Tibial nerve (tissue), 4 donors: ENCODE results near the gene TRIOBP. TPM values are rescaled to one million over a fixed set of nuclear protein-coding genes. Genes with fewer than 3 reads are reported as not detected.

Experiments
- DNase-seq, 2 donors: peaks; one replicate each; pipeline ENCODE4 v3.0.0-alpha.2; 2019; ENCODE audit warnings: low spot score in 2 of 2
- H3K27ac ChIP-seq, 4 donors: fragments of 200-600 bp; sonication (generic) in 3 of 4; one replicate each; pipeline ENCODE4 v1.5.1; 2017 to 2019; ENCODE audit warnings: mild to moderate bottlenecking in 1 of 4
- H3K27me3 ChIP-seq, 2 donors: fragments of 200-600 bp; sonication (generic) in 1 of 2; one replicate each; pipeline versions ENCODE4 v1.5.1 to v1.6.0; 2017 to 2019
- H3K36me3 ChIP-seq, 3 donors: fragments of 200-600 bp; sonication (generic); one replicate each; pipeline ENCODE4 v1.5.1; 2018 to 2019
- H3K4me1 ChIP-seq, 4 donors: fragments of 200-600 bp; sonication (generic) in 3 of 4; one replicate each; pipeline ENCODE4 v1.5.1; 2017 to 2019
- H3K4me3 ChIP-seq, 4 donors: fragments of 200-600 bp; sonication (generic) in 3 of 4; one replicate each; pipeline ENCODE4 v1.5.1; 2017 to 2019; ENCODE audit warnings: mild to moderate bottlenecking in 1 of 4, moderate library complexity in 1 of 4
- H3K9me3 ChIP-seq, 4 donors: fragments of 200-600 bp; sonication (generic) in 3 of 4; one replicate each; pipeline ENCODE4 v1.5.1; 2017 to 2019
- EP300 ChIP-seq, 2 donors: sonication (generic); formaldehyde crosslinking; IDR thresholded peaks; one replicate each; pipeline ENCODE4 v1.6.1; 2017; ENCODE audit warnings: antibody characterized with exemption in 2 of 2, mild to moderate bottlenecking in 1 of 2
- POLR2A ChIP-seq, 2 donors: fragments of 450-650 bp; IDR thresholded peaks; one replicate each; pipeline ENCODE4 v1.6.1; 2017; ENCODE audit warnings: antibody characterized with exemption in 2 of 2, mild to moderate bottlenecking in 2 of 2, moderate library complexity in 2 of 2
- WGBS, 2 donors: methylation state at CpG; one replicate each; pipeline ENCODE4 v1.1.5; 2018; 5-methylcytosine and 5-hydroxymethylcytosine counted together
- total RNA-seq, 4 donors: library from RNA; depleted of rRNA; stranded (reverse); fragments of >200 nt; gene quantifications; one replicate each; pipeline ENCODE4 v1.1.0, GENCODE V29; 2016
- TF ChIP-seq, protein P1 (sequence below), 5 experiments: fragments of 200-600 bp in 3 of 5; fragments of 450-650 bp in 2 of 5; sonication (generic) in 3 of 5; IDR thresholded peaks; one replicate each; pipeline ENCODE4 v1.5.1; 2016 to 2019; ENCODE audit warnings: antibody characterized with exemption in 5 of 5, mild to moderate bottlenecking in 3 of 5, moderate library complexity in 2 of 5

TRIOBP gene
- total RNA-seq, 4 donors from 2014 or later: 140 to 160 (median 151) TPM

GRCh38 chr22:37753746-37754145 is 56.9 kb downstream of the TRIOBP start:
- WGBS, 2 donors: 70 to 75% methylated on average over 10 of the region's 10 CpGs
- no peaks in the 10 kb centered on the region for H3K9me3 ChIP-seq
- peak overlapping the region in 3 of 4 donors; percentile 80 to 97 (median 94) for H3K27ac ChIP-seq
- H3K4me1 ChIP-seq: peaks cover 5 to 65% (median 53%) of the 10 kb centered on the region in 4 donors
- peaks cover 3 to 44% (median 14%) of the 10 kb centered on the region in 3 donors for H3K36me3 ChIP-seq
- no peaks in the 10 kb centered on the region for H3K27me3 ChIP-seq
- no peak overlapping the region for H3K4me3 ChIP-seq
- TF ChIP-seq POLR2A (IDR thresholded peaks at IDR 0.05) (no peak), EP300 (IDR thresholded peaks at IDR 0.05) (no peak)
- TF ChIP-seq, protein P1, sequence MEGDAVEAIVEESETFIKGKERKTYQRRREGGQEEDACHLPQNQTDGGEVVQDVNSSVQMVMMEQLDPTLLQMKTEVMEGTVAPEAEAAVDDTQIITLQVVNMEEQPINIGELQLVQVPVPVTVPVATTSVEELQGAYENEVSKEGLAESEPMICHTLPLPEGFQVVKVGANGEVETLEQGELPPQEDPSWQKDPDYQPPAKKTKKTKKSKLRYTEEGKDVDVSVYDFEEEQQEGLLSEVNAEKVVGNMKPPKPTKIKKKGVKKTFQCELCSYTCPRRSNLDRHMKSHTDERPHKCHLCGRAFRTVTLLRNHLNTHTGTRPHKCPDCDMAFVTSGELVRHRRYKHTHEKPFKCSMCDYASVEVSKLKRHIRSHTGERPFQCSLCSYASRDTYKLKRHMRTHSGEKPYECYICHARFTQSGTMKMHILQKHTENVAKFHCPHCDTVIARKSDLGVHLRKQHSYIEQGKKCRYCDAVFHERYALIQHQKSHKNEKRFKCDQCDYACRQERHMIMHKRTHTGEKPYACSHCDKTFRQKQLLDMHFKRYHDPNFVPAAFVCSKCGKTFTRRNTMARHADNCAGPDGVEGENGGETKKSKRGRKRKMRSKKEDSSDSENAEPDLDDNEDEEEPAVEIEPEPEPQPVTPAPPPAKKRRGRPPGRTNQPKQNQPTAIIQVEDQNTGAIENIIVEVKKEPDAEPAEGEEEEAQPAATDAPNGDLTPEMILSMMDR (IDR thresholded peaks at IDR 0.05): no peak
- no peak for DNase-seq

- TF ChIP-seq POLR2A (IDR thresholded peaks at IDR 0.05) (no peak), EP300 (IDR thresholded peaks at IDR 0.05) (no peak)
- TF ChIP-seq, protein P1 (IDR thresholded peaks at IDR 0.05): no peak
- WGBS, 2 donors: 92 to 95% methylated on average over 25 to 27 of the region's 27 CpGs
- peaks cover 5 to 82% (median 20%) of the 10 kb centered on the region in 3 donors for H3K36me3 ChIP-seq
Observed at GRCh38 chr22:37757663-37758062, 60.8 kb downstream of the TRIOBP start.

GRCh38 chr22:37758694-37759093 is 61.8 kb downstream of the TRIOBP start:
- Histone ChIP-seq H3K4me3 (no peak overlapping the region), H3K9me3 (no peaks in the 10 kb centered on the region), H3K36me3 (peaks cover 5 to 92% (median 20%) of the 10 kb centered on the region in 3 donors), H3K27me3 (no peaks in the 10 kb centered on the region), H3K4me1 (peaks cover 0 to 16% (median 5%) of the 10 kb centered on the region in 4 donors), H3K27ac (no peak overlapping the region)
- no peak for DNase-seq
- 75 to 79% methylated on average over 10 of the region's 10 CpGs for WGBS, 2 donors
- TF ChIP-seq POLR2A (IDR thresholded peaks at IDR 0.05) (no peak), EP300 (IDR thresholded peaks at IDR 0.05) (no peak)
- TF ChIP-seq, protein P1 (IDR thresholded peaks at IDR 0.05): no peak

More at GRCh38 chr22:37757663-37758062, 60.8 kb downstream of the TRIOBP start:
- H3K27me3 ChIP-seq: no peaks in the 10 kb centered on the region
- no peak for DNase-seq
- no peaks in the 10 kb centered on the region for H3K9me3 ChIP-seq
- H3K4me1 ChIP-seq: peaks cover 0 to 26% (median 15%) of the 10 kb centered on the region in 4 donors
- H3K27ac ChIP-seq: no peak overlapping the region
- H3K4me3 ChIP-seq: no peak overlapping the region

DNA sequence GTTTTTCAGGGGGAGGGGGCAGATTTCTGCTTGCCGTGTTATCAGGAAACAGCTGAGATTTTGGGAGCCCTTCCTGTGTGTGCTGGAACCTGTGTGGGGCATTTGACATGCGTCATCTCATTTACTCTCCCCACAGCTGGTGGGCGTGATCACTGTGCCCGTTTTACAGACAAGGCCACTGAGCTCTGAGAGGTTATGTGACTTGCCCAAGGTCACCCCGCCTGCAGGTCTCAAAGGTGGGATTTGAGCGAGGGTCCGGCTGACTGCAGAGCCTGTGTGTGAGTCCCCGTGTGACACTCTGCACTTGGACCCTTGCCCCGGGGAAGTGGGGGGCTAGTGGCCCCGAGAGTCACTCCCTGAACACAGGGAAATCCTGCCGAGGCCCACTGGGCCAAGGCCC is 62.4 kb downstream of the TRIOBP start:
- no peak overlapping the region for H3K4me3 ChIP-seq
- DNase-seq: no peak
- H3K27ac ChIP-seq: no peak overlapping the region
- no peaks in the 10 kb centered on the region for H3K27me3 ChIP-seq
- WGBS, 2 donors: 85 to 91% methylated on average over 5 to 11 of the region's 11 CpGs
- H3K9me3 ChIP-seq: no peaks in the 10 kb centered on the region
- TF ChIP-seq, protein P1 (IDR thresholded peaks at IDR 0.05): no peak
- TF ChIP-seq EP300 (IDR thresholded peaks at IDR 0.05) (no peak), POLR2A (IDR thresholded peaks at IDR 0.05) (no peak)
- peaks cover 5 to 98% (median 20%) of the 10 kb centered on the region in 3 donors for H3K36me3 ChIP-seq
- H3K4me1 ChIP-seq: peaks cover 0 to 16% (median under 1%) of the 10 kb centered on the region in 4 donors

DNA sequence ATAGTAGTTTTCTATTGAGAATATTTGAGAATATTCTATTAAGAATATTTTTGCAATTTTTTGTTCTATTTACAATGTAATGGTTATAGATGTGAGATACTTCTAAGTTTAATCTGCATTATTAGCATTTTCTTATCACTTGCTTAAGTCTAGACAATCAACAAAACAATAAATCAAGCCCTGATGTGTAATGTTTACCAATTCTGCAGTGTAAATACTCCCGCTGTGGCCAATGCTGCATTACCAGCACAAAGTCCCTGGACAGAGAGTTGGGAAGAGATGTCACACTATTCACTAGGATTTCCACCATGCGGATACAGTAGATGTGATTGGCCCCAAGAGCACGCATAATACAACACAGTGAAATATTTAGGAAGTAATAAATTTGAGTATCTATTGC is 63.3 kb downstream of the TRIOBP start:
- Histone ChIP-seq H3K36me3 (peaks cover 5 to 99% (median 19%) of the 10 kb centered on the region in 3 donors), H3K27ac (no peak overlapping the region), H3K27me3 (no peaks in the 10 kb centered on the region), H3K4me1 (peaks cover 0 to 16% (median 4%) of the 10 kb centered on the region in 4 donors), H3K4me3 (no peak overlapping the region), H3K9me3 (no peaks in the 10 kb centered on the region)
- WGBS, 2 donors: 91 to 92% methylated on average over 3 of the region's 3 CpGs
- DNase-seq: no peak
- TF ChIP-seq POLR2A (IDR thresholded peaks at IDR 0.05) (no peak), EP300 (IDR thresholded peaks at IDR 0.05) (no peak)
- TF ChIP-seq, protein P1 (IDR thresholded peaks at IDR 0.05): no peak
